Measurements from ENCODE around the gene BDKRB2.

Gene BDKRB2

GRCh38 chr14:96177766-96178375 is 26.8 kb upstream of the BDKRB2 start:
- no peak for DNase-seq

GRCh38 chr14:96178461-96179321 is 25.9 kb upstream of the BDKRB2 start:
- DNase-seq = no peak

DNA sequence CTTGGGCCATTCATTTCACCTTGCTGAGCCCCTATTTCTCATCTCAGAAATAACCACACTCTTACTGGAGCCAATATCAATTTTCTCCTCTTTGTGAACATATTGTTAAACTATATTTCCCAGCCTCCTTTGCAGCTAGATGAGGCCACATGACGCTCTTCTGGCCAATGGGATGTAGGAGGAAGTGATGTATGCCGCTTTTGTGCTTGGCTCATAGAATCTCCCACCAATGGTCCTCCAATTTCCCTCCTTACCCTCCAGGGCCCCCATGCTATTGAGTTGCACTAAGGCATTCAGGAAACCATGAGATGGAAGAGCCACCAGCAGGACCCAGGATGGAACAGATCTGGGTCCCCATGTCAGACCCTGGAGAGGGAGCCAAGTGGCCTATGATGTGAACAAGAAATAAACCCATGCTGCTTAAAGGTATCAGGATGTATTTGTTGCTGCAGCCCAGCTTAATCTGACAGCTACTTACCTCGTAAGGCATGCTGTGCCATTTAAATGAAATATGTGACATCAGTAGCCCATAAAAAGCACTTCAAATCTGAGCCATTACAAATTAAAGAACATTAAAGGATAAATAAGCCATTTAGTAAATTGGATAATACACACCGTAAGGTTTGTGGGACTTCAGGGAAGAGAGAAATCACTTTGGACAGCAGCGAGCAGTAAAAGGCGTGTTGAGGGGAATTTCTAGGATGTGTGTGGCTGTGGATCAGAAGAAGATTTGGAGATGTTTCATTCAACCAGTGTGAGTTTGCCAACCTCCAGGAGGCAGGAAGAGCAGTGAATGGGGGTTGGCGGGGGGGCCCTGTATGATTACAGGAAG is 24.4 kb upstream of the BDKRB2 start:
- no peak for DNase-seq

DNA sequence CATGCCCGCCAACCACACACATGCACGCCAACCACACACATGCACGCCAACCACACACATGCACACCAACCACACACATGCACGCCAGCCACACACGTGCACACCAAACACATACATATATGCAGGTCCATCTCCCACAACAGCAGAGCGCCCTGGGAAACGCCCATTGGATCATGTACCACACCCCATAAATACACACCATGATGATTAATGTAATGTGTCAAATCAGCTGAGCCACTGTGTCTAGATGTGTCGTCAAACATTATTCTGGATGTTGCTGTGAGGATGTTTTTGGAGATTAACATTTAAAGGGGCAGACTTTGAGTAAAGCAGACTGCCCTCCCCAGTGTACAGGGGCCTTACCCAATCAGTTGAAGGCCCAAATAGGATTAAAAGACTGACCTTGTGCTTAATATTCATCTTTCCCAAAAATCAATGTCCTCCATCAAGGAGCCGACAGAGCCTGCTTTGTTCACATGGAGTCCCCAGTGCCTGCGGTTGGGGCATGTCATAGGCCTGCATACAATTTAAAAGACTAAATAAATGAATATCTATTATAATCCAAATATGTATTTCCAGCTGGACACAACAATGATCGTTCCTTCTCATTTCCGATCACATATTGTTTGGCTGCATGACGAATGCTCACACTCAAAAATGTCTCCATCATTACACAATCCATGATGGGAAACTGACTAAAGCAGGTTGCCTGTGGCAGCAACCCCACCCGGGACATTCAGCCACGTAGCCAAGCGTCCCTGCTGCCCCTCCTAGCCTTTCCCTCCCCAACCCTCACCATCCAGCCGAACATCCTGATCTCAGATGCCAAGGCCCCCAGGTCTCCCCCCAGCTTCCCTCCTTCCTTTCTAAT is 23.2 kb upstream of the BDKRB2 start:
- DNase-seq = no peak

DNA sequence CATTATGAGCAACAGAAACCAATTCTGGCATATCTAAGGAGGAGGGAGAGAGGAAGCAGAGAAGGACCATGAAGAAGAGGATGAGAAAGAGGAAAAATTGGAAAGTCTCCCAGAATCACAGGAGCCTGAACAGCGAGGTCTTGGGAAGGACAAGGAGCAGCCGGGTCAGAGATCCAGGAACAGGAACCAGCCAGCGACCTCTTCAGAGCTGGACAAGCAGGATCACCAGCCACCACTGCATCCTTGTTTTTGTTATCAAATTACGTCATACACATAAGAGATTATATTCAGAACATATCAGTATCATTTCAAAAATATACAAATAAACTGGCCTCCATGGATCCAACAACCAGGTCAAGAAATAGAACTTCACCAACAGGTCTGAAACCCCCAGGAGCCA is 22.1 kb upstream of the BDKRB2 start:
- no peak for DNase-seq

GRCh38 chr14:96184737-96185136 is 19.9 kb upstream of the BDKRB2 start:
- DNase-seq = no peak

DNA sequence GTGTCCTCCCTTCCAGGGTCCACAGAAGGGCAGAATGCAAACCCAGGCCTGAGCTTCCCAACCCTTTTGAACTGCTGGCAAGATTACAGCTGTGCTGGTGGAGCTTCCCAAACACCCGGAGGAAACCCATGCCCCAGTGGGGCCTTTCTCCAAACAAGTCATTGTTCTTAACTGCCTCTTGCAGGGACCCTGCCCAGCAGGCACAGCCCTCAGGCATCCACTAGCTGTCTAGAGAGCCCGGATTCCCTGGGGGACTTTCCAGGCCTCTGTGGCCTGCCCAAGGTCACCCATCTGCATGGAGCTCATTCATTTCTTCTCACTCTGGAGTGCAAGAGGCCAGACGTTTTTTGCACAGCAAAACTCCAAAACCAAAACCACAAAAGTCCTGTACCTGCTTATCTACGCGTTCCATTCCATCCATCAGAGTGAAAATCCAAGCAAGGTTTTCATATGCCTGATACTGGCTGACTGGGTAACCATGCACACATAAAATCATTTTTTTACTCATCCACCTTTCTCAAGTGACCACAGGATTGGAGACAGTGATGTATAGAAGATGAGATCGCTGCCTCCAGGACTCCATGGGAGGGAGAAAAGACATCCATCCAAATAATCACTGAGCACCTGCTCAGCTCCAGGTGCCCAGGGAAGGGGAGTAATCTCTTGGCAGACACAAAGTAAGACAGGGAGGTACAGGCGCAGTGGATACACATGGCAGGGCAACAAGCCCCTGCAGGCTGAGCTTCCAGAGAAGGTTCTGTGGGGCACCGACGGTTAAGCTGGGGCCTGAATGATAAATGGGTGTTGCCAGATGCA is 17.2 kb upstream of the BDKRB2 start:
- DNase-seq = no peak

DNA sequence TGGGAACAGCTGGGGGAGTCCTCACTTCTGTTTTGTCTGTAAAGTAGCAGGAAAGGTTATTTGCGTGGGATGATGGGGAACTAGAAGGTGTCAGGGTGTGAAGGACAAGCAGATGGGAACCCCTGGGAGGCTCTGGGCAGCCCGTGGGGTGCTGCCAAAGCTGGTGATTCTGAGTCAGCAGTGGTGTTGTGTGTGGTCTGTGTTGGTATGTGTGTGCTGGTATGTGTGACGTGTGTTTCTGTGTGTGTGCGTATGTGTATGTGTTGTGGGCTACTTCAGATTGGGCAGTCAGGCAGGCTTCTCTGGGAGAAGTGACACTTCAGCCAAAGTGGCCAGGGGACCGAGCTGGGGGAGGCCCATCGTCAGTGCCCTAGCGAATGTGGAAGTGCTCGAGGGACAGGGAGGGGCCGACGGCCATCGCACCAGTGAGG is 15.3 kb upstream of the BDKRB2 start:
- no peak for DNase-seq

- no peak for DNase-seq
Observed at GRCh38 chr14:96191353-96191752, 13.3 kb upstream of the BDKRB2 start.

- DNase-seq = no peak
Observed at GRCh38 chr14:96191841-96192462, 12.7 kb upstream of the BDKRB2 start.

DNA sequence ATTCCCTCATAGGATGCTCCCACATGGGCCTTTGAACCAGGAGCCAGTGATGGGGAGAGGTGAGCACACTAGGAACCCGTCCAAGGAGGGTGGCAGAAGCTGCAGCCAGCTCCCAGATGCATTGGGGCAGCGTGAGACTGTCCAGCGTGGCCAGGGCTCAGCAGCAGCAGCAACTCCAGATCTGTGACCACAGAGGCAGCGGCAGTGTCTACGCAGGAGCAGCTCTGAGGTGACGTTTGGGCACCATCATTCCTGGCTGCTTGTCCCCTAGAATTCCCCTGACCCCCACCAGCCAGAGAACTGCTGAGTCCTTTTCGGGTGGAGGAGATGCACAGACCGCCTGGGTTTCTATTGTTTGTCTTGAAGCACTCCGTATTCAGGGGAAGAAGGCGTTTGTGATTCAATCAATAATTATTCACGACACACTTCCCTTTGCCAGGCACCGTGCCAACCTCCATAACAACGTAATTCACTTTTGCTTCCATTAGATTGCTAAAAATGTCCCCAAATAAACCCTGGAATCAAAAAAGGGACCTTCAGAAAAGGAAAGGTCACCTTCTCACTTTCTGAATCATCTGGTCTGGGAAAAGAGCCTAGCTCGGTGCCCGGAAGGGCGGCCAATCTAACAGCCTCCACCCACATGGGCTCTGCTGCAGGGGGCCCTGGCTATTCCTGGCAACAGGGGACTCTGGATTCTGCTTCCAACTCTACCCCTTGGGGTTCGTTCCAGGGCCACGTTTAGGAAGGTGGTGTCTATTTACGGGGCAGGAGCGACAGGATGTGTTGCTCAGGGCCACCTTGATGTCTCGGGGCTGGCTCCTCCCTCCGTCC is 11.4 kb upstream of the BDKRB2 start:
- DNase-seq = no peak

- no peak for DNase-seq
Observed at GRCh38 chr14:96194262-96194656, 10.4 kb upstream of the BDKRB2 start.

- no peak for DNase-seq
Observed at GRCh38 chr14:96194657-96195431, 9.8 kb upstream of the BDKRB2 start.

DNA sequence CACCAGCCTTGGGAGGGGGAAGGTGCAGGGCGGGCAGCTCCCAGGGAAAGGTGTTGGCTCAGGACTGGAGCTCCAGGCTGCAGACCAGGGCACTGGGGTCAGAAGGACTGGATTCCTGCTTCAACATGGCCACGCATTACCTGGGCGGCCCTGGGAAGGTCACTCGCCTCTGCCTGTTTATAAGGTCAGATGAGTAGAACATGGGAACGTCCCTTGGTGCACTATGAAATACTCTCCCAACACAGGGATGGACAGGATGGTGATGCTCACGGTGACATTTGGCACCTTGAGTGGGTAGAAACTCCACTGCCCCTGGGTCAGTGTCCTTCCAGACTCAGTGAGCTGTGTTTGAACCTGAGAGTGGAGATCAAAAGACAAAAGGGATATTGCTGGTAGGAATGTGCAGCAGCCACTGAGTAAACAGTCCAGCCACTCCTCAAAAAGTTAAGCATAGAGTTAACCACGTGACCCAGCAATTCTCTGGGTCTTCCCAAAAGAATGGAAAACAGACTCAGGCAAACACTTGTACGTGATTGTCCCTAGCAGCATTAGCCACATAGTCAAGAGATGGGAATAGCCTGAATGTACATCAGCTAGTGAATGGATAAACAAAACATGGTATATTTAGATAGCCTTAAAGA is 9.1 kb upstream of the BDKRB2 start:
- no peak for DNase-seq

GRCh38 chr14:96197163-96197852 is 7.3 kb upstream of the BDKRB2 start:
- no peak for DNase-seq

GRCh38 chr14:96197969-96198368 is 6.7 kb upstream of the BDKRB2 start:
- no peak for DNase-seq

DNA sequence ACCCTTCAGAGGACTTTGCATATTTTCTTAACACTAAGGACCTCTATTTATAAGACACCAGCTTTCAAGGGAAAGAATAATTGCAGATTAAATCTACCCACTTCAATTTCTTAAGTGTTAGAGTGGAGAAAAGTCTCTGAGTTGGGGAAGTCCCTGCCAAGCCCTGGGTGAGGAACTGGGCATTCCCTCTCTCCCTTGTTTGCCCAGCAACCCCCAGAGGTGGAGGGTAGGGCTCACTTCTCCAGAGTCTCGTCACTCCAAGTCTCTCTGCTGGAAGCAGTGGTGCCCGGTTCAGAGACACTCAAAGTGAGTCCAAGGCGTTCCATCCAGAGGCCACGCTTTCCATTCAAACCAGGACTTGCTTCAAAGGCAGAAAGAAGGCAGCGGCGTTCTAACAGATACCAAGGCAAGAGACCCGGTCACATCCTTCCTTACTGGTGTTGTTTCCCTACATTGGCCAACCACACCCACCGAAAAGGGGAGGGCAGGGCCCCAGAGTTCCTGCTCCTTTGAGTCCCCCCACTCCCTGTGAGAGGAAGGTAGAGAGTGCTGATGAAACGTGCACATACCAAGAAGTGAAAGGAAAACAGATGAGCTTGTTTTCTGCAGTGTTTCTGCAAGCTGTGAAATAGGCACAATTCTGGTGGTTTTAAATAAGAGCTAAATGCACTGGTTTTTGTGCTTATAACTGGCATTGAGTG is 6.1 kb upstream of the BDKRB2 start:
- DNase-seq = no peak

DNA sequence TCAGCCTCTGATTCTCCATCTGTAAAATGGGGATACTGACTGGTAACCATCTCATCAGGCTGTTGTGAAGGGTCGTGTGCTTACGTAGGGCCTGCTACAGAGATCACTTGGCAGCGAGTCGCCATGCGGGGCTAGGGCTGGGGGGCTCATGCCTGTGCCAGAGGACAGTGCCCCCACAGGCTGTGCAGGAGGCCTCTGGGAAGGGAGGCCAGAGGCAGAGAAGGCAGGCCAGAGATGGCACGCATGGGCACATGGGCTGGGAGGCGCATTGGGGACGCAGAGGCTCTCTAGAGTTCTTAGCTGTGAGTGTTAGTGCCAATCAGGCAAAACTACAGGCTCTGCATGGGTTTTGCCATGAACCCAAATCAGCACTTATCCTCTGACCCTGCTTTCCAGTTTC is 3.5 kb upstream of the BDKRB2 start:
- no peak for DNase-seq

All from hematopoietic multipotent progenitor cell treated with erythropoietin and hydrocortisone succinate and interleukin-3 and kit ligand, for 6 days (in vitro differentiated cells).